TTC549 (cell line): ENCODE data around the gene FIBCD1.
"Not testable (repeated sequence)": the region's sequence is repeated elsewhere in the genome, so short reads cannot be mapped to it uniquely, and the experiment has no call there.

Experiments
- FAIRE-seq: peaks from 2 replicates; lab custom pipeline; 2012; peaks lifted over from hg19 to GRCh38; lab: Jason Lieb, UNC

The FIBCD1 gene

DNA sequence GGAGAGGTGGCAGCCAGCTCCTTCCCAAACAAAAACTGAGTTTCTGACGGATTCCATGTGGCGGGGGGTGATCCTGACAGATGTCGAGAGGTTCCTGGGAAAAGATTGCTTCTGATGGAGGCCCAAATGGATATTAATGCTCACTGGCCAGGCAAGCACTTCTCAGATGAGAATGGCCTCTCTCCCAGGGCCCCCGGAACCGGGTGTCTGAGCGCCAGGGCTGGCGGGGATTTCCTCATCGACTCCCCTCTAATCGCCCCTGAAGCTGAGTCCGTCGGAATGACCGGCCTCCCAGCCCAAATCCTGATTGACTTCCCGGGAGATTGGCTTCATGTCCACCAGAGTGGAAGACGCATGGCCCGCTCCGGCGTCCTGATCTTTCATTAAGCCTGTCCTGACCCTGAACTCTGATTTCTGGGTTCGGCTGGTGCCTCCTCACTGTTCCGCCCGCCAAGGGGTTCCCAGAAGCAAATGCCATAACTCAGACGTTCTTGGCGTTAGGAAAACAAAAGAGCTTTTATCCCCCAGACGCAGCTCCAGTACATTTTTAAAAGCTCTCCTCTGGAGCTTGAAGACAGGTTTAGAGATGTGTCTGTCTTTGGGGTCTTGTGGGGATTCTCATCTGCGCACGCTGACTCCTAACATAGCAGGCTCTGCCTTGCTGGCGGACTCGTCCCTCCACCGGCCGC, 17.6 kb downstream of the FIBCD1 start:
- no peak for FAIRE-seq

DNA sequence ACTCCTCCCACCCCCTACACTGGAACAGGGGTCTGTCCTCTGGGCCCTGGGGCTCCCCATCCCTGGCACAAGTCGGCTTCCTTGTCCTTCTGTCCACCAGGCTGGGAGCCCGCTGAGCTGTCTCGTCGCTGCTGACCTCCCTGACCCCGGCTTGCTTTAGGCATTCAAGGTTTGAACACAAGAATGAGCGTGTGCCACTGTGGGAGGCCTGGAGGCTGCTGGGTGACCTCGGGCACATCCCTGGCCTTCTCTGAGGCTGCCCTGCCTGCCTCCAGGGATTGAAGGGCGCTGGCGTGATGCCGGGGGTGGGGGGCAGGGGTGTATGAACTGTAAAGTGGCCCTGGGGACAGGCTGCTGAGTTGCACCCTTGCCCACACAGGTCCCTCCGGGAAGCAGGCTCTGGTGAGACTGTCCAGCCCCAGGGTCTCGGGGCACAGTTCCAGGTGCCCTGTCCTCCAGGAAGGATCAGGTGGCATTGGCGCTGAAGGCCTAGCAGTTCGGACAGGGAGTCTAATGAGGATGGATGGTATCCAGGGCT, 18.2 kb downstream of the FIBCD1 start:
- FAIRE-seq, result no peak

DNA sequence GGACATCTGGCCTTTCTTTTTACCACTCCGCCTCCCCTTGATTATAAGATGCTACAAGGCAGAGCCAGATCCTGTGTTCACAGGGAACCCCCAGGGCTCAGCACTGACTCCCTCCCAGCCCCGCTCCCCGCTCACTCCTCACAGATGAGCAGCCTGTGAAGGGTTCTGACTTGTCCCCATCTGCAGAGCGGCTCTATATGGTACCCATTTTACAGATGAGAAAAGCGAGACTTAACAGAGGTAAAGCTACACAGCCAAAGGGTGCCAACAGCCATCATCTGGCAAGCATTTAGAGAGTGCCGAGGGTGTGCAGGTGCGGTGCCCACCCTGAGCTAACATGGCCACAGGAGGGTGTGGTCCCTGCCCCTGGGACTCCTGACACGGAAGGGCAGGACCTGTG, 18.8 kb downstream of the FIBCD1 start:
- no peak for FAIRE-seq

DNA sequence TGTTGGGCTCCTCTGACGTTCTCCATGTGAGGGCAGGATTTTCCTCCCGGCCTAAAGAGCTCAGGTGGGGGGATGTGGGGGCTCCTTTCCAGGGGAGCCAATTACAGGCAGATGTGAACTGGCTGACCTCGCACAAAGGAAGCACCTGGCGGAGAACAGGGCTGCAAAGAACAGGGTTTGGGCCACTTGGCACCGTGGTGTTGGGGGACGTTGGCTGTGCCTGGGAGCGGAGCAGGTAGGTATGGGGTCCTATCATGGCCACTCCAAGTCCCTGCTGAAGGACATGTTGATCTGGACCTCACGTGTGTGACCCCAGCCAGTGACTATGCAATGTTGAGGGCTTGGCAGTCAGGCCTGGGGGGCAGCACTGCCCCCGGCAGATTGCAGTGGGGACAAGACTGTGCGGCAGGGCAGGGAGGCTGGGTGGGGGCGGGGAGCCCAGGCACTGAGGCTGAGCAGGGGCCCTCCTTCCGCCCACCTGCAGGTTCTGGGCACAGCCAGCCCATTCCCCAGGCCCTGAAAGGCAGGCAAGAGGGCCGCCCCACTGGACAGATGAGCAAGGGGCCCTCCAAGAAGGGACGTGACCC, 19.4 kb downstream of the FIBCD1 start:
- FAIRE-seq, result no peak

DNA sequence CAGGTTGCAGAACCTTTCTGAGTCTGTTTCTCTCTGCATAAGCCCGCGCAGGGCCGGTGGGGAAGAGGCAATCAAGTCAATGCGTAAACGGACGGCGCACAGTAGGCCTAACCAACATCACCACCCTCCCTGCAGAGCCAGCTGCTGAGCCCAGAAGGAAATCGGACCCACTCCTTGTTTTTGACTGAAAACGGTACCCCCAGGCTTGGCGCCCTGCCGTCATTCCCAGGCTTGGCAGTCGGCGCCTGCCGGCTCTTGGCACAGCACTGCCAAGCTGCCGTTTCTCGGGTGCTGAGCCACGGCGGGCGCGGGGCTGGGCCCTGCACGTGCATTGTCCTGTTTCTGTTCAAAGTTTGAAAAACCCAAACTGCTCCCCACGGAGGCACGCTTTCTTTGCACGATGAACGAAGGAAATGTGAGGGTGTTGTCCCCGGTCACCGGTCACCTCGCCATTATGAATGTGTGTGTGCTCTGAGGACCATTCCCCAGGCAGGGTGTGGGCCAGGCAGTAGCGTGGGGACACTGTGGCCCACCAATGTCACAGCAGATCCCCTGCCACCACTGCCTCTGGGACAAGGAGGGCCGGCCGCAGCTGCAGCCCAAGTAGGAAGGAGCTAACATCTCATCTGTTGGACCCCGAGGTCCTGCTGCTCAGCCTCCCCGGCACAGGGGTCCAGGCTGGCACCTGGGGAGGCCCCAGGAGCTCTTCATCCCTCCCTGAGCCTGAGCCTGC, 20.1 kb downstream of the FIBCD1 start:
- FAIRE-seq, result no peak

DNA sequence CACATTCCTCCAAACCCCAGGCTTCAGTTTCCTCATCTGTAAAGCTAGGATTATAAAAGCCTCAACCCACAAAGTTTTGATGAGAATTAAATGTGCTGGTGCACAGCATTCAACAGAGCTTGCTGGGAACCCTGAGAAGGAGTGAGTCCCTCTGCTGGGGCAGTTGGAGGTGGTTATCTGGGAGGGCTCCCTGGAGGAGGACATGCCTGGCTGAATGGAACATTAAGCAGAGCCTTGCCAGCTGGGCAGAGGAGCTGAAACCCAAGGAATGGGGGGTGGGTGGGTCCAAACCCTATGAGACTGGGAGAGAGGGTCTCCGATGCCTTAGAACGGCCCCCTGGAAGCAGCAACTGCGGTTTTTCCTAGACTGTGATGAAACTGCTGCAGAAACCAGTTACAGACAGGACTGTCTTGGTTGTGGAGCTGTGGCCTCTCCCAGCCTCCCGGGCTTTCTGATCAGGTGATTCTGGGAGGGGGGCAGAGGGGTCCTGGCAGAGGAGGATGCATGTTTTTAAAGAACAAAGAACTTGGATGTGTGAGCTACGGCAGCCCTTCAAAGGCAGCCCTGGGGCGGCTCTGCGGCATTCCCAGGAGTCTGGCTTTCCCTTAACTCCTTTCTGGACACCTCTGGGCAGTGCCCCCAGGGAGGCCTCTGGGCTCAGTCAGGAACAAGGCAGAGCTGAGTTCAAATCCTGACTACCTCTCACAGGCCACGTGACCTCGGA, 20.8 kb downstream of the FIBCD1 start:
- FAIRE-seq, result no peak

DNA sequence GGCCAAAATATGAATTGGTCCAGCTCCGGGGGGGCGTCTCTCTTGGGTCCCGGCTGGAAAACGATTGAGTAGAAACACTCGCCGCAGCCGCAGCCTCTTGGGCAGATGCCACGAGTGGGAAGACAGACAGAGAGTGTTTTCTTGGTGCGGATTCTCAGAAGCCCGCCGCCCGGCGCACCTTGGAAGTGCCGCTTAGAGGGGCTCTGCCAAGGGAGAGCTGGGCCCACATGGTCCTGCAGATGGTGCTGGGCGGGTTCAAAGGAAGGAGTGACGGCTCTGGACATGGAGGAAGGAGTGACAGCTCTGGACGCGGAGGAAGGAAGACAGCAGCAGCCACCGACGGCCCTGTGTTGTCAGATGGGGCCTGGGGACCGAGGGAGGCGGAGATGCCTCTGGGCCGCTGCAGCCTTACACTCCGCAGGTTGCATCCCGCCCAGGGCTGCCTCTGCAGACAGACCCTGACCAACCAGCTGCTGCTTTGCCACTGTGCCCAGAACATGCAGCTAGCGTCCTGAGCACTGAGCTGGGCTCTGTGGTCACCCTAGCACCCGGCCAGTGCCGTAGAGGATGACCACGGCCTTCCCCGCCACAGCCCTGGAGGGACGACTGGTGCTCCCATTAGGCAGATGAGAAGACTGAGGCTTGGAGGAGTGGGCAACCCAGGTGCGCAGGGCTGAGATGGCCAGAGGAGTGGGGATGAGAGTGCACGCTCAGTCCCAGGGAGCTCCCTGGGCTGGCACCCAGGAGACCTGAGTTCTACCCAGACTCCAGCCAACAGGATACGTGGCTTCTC, 21.7 kb downstream of the FIBCD1 start:
- no peak for FAIRE-seq

DNA sequence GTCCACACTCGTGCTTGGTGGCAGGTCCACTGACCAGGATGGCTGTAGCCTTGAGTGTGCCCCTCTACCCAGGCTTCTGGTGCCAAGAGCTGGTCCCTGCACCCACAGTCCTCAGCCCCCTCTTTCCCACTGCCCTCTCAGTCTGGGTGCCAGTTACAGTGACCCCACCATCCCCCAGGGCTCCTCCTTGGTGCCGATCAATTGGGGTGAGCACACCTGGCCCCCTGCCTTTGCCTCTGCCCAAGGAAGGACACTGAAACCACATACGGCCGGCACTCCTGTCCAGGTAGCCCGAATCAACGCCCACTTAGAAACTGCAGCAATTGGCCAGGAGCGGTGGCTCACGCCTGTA, 24.0 kb downstream of the FIBCD1 start:
- no peak for FAIRE-seq

DNA sequence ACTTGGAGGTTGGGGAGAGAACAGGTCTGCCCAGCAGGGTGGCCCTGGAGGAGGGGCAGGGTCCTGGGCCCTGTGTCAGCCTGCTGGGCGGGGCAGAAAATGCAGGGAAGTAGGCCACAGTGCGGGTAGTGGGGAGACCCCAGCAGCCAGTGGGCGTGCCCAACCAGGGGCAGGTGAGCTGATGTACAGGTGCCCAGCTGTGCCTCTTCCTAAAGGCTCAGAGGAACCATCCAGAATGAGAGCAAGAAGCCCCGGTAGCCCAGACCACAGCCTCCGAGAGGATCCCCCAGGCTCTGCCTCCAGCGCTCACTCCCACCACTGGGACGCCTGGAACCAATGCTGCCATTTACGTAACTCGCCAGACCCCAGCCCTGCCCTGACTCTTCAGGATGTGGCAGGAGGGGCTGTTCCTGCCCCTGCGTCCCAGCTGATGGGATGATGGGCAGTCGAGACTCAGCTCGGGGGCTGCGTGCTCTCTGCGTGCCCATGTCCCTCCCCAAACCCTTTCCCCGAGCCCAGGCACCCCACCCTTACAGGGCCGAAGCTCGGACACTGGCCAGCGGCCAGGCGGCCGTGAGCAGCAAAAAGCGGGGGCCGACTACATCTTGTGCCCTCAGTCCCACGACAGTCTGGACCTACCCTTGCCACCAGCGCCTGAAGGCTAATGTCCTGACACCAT, 24.5 kb downstream of the FIBCD1 start:
- FAIRE-seq, result no peak

DNA sequence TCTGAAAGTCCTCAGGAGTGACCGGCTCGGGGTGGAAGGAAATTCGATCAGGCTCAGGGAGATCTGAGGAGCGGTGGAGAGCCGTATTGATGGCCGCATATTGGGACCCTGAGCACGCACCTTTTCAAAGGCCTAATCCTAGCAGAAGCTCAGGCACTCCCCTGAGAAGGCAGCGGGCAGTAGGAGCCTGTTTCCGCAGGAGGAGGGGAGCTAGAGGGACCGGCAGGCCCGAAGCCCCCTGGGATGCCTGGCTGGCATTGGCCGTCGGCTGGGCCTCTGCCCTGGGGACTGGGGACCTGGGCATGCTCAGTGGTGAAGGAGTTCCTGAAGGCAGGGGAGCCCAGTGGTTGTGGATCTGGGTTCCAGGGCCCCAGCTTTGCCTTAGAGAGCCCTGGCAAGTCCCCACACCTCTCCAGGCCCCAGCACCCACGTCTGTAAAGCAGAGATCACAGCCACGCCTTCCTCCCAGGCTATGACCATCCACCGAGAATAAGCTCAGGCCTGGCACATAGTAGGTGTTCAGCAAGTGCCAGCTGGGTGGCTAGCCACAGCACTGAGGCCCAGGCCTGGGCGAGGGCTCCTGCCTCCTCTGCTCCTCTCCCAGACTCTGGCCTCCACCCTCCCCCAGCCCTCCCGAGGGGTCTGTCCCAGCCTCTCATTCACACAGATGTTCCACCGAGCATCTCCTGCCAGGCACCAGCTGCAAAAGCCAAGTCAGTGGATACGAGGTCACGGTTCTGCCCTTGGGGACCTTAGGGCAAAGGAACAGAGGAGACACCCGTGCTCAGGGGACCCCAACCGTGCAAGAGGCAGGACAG, 25.2 kb downstream of the FIBCD1 start:
- no peak for FAIRE-seq

DNA sequence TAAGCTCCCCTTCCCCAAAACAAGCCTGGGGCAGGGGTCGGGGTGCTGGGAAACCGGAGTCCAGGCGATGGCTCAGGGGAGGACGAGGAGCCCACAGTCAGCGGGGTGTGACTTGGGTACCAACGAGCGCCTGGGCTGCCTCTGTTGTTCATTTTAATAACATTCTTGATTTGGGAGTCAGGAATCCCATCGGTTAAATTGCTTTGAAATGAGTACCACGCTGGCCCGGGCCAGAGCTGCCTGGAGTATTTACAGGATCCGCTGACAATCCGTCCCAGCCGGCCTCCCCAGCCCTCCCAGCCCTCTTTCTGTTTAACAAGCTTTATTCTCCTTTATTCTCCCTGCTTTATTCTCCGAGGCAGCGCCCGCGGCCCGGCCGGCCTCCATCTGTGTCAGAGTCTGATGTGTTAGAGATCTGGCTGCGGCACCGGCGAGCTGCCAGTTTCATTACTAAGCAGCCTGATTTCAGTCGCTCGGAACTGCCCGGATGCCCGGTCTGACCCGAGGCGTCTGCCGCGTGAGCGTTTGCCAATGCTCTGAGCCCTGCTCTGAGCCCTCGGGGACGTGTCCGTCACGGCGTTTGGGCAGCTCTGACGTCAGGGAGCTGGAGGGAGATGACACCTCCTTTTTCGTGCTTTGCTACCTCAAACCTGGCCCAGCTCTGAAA, 26.0 kb downstream of the FIBCD1 start:
- no peak for FAIRE-seq

DNA sequence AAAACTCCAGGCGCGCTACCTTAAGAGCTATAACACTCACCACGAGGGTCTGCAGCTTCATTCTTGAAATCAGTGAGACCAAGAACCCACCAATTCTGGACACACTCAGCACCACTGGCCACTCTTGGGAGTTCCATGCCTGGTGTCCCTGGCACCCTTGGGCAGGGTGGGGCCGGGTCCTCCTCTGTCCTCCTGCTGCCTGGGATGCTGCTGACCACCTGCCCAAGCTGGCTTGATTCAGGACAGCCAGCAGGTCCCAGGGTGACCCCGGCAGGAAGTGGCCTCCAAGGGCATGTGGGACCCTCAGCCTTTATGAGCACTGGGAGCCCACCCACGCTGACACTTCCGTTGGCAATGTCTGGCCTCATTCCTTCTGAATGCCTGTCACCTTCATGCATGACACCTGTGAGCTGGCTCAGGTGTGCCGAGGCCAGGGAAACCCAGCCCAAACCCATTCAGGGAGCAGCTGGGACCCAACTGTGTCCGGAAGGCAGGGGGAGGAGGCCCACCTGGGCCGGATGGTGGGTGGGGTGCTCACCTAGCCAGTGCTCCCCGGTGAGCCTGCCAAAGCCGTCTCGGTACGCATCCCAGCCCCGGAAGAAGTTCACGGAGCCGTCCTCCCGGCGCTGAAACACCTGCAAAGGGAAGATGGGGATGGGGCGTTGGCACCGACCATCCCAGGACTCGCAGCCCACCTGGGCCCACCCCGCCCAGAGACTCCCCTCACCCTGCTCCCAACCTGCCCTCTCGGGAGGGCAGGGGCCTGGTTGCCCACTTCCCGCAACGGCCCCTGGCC, 27.6 kb downstream of the FIBCD1 start:
- FAIRE-seq, result no peak

DNA sequence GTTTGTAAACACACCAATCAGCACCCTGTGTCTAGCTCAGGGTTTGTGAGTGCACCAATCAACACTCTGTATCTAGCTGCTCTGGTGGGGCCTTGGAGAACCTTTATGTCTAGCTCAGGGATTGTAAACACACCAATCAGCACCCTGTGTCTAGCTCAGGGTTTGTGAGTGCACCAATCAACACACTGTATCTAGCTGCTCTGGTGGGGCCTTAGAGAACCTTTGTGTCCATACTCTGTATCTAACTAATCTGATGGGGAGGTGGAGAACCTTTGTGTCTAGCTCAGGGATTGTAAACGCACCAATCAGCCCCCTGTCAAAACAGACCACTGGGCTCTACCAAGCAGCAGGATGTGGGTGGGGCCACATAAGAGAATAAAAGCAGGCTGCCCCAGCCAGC, 28.4 kb downstream of the FIBCD1 start:
- FAIRE-seq, result not testable (repeated sequence)

DNA sequence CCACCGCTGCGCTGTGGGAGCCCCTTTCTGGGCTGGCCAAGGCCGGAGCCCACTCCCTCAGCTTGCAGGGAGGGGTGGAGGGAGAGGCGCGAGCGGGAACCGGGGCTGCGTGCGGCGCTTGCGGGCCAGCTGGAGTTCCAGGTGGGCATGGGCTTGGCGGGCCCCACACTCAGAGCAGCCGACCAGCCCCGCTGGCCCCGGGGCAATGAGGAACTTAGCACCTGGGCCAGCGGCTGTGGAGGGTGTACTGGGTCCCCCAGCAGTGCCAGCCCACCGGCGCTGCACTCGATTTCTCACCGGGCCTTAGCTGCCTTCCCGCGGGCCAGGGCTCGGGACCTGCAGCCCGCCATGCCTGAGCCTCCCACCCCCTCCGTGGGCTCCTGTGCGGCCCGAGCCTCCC, 29.0 kb downstream of the FIBCD1 start:
- not testable (repeated sequence) for FAIRE-seq

DNA sequence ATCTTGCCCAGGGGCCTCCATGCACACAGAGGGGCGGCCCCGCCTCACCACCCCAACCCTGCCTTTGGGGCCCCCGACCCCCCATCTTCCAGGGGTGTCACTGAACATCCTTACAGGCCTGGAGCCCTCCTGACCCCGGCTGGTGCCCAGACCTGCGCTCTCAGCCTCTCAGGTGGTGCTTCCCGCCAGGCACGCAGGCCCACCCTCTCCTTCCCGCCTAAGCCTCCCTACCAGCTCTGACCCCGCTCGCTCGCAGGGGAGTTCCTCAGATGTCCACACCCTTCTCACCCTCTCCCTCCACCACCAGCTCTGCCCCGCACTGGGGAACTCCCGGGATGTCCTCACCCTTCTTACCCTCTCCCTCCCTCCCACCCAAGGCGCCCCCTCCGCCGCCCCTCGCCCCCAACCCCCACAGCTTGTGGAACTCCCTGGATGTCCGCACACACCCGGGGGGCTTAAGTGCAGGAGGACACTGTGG, 30.1 kb downstream of the FIBCD1 start:
- no peak for FAIRE-seq

DNA sequence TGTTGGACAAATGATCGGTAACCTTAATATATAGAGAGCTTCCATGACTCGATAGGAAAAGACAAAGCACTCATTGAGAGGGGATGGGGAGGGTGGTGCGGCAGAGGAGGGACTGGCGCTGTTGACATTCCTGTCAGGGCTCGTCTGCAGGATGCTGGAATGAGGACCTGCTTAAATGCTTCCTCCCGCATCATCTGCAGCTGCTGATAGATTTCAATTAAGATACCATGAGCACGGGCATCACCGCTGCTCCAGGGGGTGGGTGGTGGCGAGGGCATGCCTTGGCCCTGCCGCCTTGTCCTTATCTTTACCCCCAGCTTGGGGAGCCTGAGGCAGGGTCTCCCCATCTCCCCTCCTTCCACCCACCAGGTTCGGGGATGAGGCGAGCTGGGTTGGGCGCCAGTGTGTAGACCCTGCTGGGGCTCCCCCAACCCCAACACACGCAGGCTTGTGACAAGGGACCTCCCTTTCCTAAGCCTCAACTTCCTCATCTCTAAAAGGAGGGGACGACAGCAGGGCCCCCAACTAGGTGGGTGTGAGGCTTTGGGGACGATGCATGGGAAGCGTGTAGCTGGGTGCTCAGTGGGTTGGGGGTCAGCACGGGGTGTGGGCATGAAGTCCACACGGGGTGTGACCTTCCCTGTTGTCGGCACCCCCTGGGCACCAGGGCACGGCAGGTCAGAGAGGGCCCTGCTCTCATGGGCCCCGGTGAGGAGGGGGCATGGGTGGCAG, 30.7 kb downstream of the FIBCD1 start:
- no peak for FAIRE-seq

DNA sequence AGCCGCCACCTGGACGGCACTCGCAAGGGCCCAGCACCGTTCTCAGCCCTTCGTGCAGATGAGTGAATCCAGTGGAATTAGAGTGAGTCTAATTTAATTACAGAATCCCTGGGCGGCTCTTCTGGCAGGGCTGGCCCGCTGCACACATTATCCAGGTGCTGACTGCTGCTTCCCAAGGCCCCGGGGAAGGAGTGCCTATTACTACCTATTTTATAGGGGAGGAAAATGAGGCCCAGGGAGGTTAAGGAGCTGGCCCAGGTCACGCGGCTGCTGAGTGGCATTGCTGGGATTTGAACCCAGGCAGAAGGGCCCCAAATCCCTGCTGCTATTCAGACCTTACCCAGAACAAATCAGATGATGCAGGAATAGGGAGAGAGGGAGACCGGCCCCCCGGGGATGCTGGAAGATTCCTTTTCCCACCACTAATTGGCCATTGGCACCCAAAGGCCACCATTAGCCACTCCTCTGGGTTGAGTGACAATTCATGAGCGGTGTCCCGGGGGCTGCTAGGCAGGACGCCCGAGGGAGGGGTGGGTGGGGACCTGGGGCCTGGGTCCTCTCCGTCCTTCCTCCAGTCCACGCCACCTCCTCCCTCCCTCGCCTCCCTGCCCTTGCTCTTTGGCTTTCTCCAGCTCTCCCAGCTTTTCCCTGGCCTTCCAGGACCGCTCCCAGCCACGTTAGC, 32.2 kb downstream of the FIBCD1 start:
- FAIRE-seq, result no peak
